ENCODE data around the gene CSNK1G2.

Gene CSNK1G2

DNA sequence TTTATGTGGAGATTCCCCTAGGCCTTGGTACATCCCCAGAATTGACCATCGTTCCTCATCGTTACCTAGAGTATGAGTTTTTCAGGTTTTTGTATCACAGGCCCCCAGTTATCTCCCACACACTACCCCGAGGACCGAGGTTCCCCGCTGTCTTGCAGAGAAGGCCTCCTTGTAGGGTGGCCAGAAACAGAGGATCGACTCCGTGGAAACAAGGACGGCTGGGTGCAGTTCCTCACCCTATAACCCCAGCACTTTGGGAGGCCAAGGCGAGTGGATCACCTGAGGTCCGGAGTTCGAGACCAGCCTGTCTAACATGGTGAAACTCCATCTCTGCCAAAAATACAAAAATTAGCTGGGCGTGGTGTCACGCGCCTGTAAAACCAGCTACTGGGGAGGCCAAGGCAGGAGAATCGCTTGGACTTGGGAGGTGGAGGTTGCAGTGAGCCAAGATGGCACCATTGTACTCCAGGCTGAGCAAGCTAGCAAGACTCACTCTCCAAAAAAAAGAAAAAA lies 35.1 kb upstream of the CSNK1G2 start:
- TF ChIP-seq ZFX (IDR thresholded peaks at IDR 0.05) = no peak
- TF ChIP-seq, protein P1, sequence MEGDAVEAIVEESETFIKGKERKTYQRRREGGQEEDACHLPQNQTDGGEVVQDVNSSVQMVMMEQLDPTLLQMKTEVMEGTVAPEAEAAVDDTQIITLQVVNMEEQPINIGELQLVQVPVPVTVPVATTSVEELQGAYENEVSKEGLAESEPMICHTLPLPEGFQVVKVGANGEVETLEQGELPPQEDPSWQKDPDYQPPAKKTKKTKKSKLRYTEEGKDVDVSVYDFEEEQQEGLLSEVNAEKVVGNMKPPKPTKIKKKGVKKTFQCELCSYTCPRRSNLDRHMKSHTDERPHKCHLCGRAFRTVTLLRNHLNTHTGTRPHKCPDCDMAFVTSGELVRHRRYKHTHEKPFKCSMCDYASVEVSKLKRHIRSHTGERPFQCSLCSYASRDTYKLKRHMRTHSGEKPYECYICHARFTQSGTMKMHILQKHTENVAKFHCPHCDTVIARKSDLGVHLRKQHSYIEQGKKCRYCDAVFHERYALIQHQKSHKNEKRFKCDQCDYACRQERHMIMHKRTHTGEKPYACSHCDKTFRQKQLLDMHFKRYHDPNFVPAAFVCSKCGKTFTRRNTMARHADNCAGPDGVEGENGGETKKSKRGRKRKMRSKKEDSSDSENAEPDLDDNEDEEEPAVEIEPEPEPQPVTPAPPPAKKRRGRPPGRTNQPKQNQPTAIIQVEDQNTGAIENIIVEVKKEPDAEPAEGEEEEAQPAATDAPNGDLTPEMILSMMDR (conservative IDR thresholded peaks at IDR 0.05) = no peak
- peak overlapping the region; percentile 93 for H3K27ac ChIP-seq

DNA sequence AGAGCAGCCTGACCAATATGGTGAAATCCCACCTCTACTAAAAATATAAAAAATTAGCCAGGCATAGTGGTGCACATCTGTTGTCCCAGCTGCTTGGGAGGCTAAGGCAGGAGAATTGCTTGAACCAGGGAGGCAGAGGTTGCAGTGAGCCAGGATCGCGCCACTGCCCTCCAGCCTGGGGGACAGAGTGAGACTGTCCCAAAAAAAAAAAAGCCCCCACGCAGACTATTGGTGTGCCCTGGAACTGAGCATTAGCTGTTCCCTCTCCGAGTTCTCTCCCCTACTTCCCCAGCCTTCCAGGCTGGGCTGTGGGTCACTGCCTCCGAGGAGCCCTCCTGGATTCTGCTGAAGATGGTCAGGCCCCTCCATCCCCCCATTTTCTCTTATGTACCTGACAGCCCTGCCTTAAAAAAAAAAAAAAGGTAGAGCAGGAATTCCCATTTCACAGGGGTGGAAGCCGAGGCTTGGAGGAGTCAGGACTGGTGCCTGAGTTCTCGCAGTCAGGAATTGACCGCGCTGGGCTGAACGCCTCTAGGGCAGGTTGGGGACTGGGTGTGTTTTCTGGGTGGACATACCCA lies 33.9 kb upstream of the CSNK1G2 start:
- peak overlapping the region; percentile 93 for H3K27ac ChIP-seq
- TF ChIP-seq, protein P1 (conservative IDR thresholded peaks at IDR 0.05) = no peak
- no peak for TF ChIP-seq ZFX (IDR thresholded peaks at IDR 0.05)

DNA sequence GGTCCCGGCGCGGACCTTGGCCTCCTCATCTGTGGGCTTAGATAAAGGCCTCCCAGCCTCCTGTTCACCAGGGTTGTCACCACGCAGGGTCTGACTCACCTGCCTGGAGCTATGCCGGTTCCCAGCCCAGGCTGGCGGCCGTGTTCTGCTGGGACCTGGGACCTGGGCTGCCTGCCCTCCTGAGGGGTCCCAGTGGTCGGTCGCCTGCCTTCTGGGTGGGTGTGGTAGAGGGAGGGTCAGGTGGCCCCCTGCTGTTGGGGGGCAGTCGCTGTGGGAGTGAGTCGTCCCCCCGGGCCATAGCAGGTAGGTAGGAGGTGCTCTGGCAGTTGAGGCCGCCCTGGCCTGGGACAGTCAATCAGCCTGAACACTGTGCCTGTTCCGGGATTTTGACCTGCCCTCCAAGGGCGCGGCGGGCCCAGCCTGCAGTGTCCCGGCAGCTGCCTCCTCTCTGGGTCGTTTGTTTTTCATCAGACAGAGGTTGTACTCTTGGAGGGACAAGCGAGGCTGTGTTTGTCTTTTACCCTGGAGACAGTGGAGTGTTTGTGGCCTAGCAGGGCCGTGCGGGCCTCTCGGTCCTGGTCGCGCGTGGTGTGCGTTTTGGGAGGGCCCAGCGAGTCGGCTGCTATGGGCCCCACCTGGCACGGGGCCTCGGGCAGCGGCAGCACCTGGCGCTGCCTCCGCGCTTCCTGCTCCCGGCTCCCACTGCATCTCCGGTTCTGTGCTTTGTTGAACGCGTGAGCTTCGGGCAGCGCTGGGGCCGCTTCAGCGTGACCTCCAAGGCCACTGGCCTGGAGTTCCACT lies 33.2 kb upstream of the CSNK1G2 start:
- peak overlapping the region; percentile 93 for H3K27ac ChIP-seq

DNA sequence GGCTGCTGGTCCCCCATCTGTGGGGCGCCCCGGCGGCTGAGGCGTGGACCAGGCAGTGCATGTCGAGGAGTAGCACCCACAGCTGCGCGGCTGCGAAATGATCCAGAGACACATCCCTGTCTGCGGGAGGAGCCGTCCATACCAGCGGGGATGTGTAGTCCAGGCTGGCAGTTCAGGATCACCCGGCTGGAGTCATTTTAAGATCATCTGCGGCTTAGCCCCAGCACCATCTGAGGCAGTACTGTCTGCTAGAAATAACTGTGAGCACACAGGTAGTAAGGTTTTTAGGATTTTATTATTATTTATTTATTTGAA lies 32.7 kb upstream of the CSNK1G2 start:
- no peak for TF ChIP-seq ZFX (IDR thresholded peaks at IDR 0.05)
- TF ChIP-seq, protein P1 (conservative IDR thresholded peaks at IDR 0.05) = no peak

More for the DNA sequence above, 33.2 kb upstream of the CSNK1G2 start:
- TF ChIP-seq ZFX (IDR thresholded peaks at IDR 0.05) = peak; percentile 90; the same call in 1 of the 2 replicates
- TF ChIP-seq, protein P1 (conservative IDR thresholded peaks at IDR 0.05) = no peak

DNA sequence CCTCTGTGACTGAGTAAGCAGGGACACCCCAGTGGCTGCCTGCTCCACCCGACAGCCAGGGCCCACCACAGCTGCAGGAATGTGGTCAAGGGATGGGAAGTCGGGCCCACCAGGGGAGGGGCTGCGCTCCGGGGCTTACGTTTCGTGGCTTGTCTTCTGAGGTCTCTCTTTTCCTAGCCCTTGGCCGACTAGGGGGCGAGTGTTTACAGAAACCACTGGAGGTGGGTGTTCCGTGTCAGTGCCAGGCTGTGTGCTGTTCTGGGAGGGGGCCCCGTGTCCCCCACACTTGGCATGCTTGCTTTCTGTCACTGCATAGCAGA lies 31.3 kb upstream of the CSNK1G2 start:
- peak overlapping the region; percentile 93 for H3K27ac ChIP-seq
- TF ChIP-seq, protein P1 (conservative IDR thresholded peaks at IDR 0.05) = no peak
- no peak for TF ChIP-seq ZFX (IDR thresholded peaks at IDR 0.05)

More for the DNA sequence above, 32.7 kb upstream of the CSNK1G2 start:
- H3K27ac ChIP-seq = peak overlapping the region; percentile 93

DNA sequence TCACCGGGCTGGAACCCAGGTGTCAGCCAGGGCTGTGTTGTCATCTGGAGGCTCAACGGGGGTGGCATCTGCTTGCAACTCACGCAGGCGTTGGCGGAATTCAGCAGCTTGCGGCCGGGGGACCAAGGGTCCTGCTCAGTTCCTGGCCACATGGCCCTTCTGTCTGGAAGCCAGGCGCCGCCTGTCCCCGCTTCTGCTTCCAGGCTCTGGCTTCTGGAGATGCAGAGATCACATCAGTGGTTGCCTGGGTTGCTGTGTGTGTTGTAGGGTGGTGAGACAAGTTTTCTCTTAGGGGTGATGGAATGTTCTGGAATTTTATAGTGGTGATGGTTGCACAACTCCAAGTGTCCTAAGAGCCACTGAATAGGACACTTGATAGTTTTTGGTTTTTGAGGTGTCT lies 30.8 kb upstream of the CSNK1G2 start:
- peak overlapping the region; percentile 93; the same call in 1 of the 2 replicates for H3K27ac ChIP-seq
- TF ChIP-seq, protein P1 (conservative IDR thresholded peaks at IDR 0.05) = no peak
- no peak for TF ChIP-seq ZFX (IDR thresholded peaks at IDR 0.05)

DNA sequence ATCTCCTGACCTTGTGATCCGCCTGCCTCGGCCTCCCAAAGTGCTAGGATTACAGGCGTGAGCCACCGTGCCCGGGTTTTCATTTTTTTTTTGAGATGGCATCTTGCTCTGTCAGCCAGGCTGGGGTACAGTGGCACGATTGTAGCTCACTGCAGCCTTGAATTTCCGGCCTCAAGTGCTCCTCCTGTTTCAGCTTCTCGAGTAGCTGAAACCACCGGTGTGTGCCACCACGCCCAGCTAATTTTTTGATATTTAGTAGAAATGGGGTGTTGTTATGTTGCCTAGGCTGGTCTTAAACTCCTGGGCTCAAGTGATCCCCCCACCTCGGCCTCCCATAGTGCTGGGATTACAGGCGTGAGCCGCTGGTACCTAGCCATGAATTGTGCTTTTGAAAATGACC lies 29.9 kb upstream of the CSNK1G2 start:
- no peak for TF ChIP-seq ZFX (IDR thresholded peaks at IDR 0.05)
- TF ChIP-seq, protein P1 (conservative IDR thresholded peaks at IDR 0.05) = no peak
- no peak overlapping the region for H3K27ac ChIP-seq
